NCI-H128 (cell line): Measurements from ENCODE around the gene UGT1A5.

Experiments used
- DNase-seq: peaks from one replicate; lab custom pipeline; 2025; ENCODE audit not compliant: unreplicated experiment; lab: John Stamatoyannopoulos, UW

Gene UGT1A5

DNA sequence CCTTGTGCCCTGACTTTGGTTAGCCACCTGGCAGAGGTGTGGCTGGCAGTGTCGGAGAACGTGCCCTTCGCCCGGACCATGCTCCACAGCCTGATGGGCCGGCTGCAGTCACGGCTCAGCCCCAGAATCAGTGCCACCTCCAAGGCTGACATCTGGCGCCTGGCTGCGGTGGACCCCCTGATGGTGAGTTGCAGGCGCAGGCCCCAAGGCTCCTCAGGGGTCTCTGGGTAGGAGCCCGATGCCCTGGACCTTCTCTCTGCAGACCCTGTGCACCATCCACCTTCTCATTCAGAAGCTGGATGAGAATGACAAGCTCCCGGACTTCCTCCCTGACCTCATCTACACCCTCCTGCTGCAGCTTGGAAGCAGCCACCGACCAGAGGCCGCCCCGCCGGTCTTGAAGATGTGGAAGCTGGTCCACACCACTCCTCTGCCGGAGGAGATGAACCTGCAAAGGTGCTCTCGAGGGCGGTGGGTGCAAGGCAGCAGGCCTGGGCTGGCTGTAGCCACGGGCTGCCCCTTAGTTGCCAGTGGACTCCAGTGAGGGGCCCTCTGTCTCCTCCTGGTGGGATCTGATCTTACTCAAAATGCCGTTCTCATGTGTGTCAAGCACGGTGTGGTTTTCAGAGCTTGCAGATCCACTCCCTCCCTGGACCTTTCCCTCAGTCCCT lies 109.5 kb downstream of the UGT1A5 start:
- DNase-seq: no peak
